Activated CD4-positive, alpha-beta T cell treated with anti-CD3 and anti-CD28 coated beads, Interleukin-10, Interleukin-2, amounts not matched to agents 100 ng/mL and 50 ng/mL, durations not matched to agents 16 hours and 8 hours (primary cell): Measurements from ENCODE around the gene CRHR1.

Experiments
- DNase-seq: peaks from one replicate; pipeline ENCODE4 v3.0.0-alpha.2; 2020

CRHR1 gene

GRCh38 chr17:45759761-45760160 is 24.4 kb upstream of the CRHR1 start:
- no peak for DNase-seq

- no peak for DNase-seq
Measured at GRCh38 chr17:45761957-45762565, 22.1 kb upstream of the CRHR1 start.

- no peak for DNase-seq
Measured at GRCh38 chr17:45763182-45763581, 20.9 kb upstream of the CRHR1 start.

- DNase-seq, result no peak
Measured at GRCh38 chr17:45764479-45764878, 19.6 kb upstream of the CRHR1 start.

- DNase-seq, result no peak
Measured at GRCh38 chr17:45768000-45768399, 16.1 kb upstream of the CRHR1 start.

GRCh38 chr17:45770632-45771270 is 13.4 kb upstream of the CRHR1 start:
- no peak for DNase-seq

GRCh38 chr17:45771271-45771959 is 12.7 kb upstream of the CRHR1 start:
- DNase-seq, result no peak

- DNase-seq, result no peak
Measured at GRCh38 chr17:45775148-45775547, 9.0 kb upstream of the CRHR1 start.

GRCh38 chr17:45775576-45776011 is 8.5 kb upstream of the CRHR1 start:
- no peak for DNase-seq

- no peak for DNase-seq
Measured at GRCh38 chr17:45776896-45777295, 7.2 kb upstream of the CRHR1 start.

- no peak for DNase-seq
Measured at GRCh38 chr17:45777388-45777787, 6.7 kb upstream of the CRHR1 start.

GRCh38 chr17:45780921-45781320 is 3.2 kb upstream of the CRHR1 start:
- DNase-seq, result no peak

GRCh38 chr17:45782889-45783592 is 1.1 kb upstream of the CRHR1 start:
- DNase-seq, result peak; percentile 30

- DNase-seq, result no peak
Measured at GRCh38 chr17:45783593-45784292, 377 bp upstream of the CRHR1 start.

GRCh38 chr17:45784741-45785479 is 790 bp downstream of the CRHR1 start:
- peak; percentile 40 for DNase-seq

GRCh38 chr17:45785480-45786193 is 1.5 kb downstream of the CRHR1 start:
- no peak for DNase-seq

GRCh38 chr17:45786349-45786748 is 2.2 kb downstream of the CRHR1 start:
- DNase-seq, result no peak

- DNase-seq, result no peak
Measured at GRCh38 chr17:45787044-45787443, 2.9 kb downstream of the CRHR1 start.

- DNase-seq, result no peak
Measured at GRCh38 chr17:45787656-45788055, 3.5 kb downstream of the CRHR1 start.

GRCh38 chr17:45788057-45788456 is 3.9 kb downstream of the CRHR1 start:
- DNase-seq, result no peak

- no peak for DNase-seq
Measured at GRCh38 chr17:45789874-45790273, 5.8 kb downstream of the CRHR1 start.
